ENCODE results near the gene TSPY3. TPM values are rescaled to one million over a fixed set of nuclear protein-coding genes. Genes with fewer than 3 reads are reported as not detected.
"Not testable (repeated sequence)": the region's sequence is repeated elsewhere in the genome, so short reads cannot be mapped to it uniquely, and the experiment has no call there.

TSPY3 gene, protein sequence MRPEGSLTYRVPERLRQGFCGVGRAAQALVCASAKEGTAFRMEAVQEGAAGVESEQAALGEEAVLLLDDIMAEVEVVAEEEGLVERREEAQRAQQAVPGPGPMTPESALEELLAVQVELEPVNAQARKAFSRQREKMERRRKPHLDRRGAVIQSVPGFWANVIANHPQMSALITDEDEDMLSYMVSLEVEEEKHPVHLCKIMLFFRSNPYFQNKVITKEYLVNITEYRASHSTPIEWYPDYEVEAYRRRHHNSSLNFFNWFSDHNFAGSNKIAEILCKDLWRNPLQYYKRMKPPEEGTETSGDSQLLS
- total RNA-seq = not detected

DNA sequence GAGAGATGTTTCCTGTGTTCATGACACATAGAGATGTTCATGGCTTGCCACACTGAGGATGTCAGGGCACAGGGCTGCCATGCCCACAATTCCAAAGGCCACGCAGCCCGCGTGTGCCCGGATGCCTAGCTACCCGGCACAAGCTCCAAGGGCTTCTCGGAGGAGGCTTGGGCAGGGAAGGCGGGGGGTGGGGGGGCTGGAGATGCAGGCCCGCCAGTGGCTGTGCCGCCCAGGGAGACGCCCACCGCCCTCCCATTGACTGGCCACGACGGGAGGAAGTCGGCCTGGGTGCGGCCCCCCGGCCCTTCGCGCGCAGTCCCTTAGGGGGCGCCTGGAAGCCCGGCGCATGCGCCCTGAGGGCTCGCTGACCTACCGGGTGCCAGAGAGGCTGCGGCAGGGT is at the start of gene TSPY3:
Gene TSPY3 (plus strand): TSS at position 301 of the 400 bp plus-strand sequence. CDS start 46 bp downstream, at position 347.
- H3K4me3 ChIP-seq; DNase-seq (ENCODE audit: low spot score in 2 of 2); H3K9me3 ChIP-seq; H3K4me1 ChIP-seq; H3K36me3 ChIP-seq; H3K27ac ChIP-seq; H3K27me3 ChIP-seq; intact Hi-C loops (cut with DNase I): not testable (repeated sequence)

- intact Hi-C loops (cut with DNase I); H3K4me1 ChIP-seq; H3K27me3 ChIP-seq; H3K36me3 ChIP-seq; H3K9me3 ChIP-seq; H3K27ac ChIP-seq; DNase-seq (ENCODE audit: low spot score in 2 of 2); H3K4me3 ChIP-seq: not testable (repeated sequence)
Observed at GRCh38 chrY:9357497-9357896, 40.7 kb upstream of the TSPY3 start, which contains the start of gene TSPY8. TSPY8 (plus strand) TSS chrY:9357797; CDS start chrY:9357843, 46 bp downstream.

- H3K27me3 ChIP-seq; H3K36me3 ChIP-seq; DNase-seq (ENCODE audit: low spot score in 2 of 2); intact Hi-C loops (cut with DNase I); H3K27ac ChIP-seq; H3K4me1 ChIP-seq; H3K4me3 ChIP-seq; H3K9me3 ChIP-seq: not testable (repeated sequence)
Observed at GRCh38 chrY:9396527-9396926, 1.7 kb upstream of the TSPY3 start.

Other genes starting within 250 kb of the TSPY3 start
- not detected for gene TSPY4, start 61.0 kb upstream of the TSPY3 start, total RNA-seq
- not detected for gene TSPY8, start 40.6 kb upstream of the TSPY3 start, total RNA-seq
- not detected for gene TSPY1, start 68.5 kb downstream of the TSPY3 start, total RNA-seq
- gene TSPY9, start 88.8 kb downstream of the TSPY3 start, total RNA-seq = not detected
- gene TSPY10, start 129.5 kb downstream of the TSPY3 start, total RNA-seq = not detected

All from ascending aorta (tissue), 2 donors.